CD14-positive monocyte (primary cell): Measurements from ENCODE around the gene SDF4. TPM values are rescaled to one million over a fixed set of nuclear protein-coding genes. Genes with fewer than 3 reads are reported as not detected.
A peak's percentile ranks its signal among the peaks of the same experiment; 100 is the strongest.

Source experiments
- DNase-seq, 3 donors: peaks; one replicate each; pipeline ENCODE4 v3.0.0-alpha.2; 2011 to 2022
- H2AFZ ChIP-seq: 2 replicates; pipeline ENCODE4 v1.6.0; 2012; ENCODE audit warnings: mild to moderate bottlenecking, low read depth, low read length, inconsistent platforms; ENCODE audit not compliant: insufficient read depth, poor library complexity, severe bottlenecking
- H3K27ac ChIP-seq, 2 donors: 1 replicate in 1 of 2; 2 replicates in 1 of 2; pipeline ENCODE4 v1.5.1; 2012 to 2013; ENCODE audit warnings: low read length in 2 of 2, control low read depth in 1 of 2, inconsistent platforms in 1 of 2, low read depth in 1 of 2, mild to moderate bottlenecking in 1 of 2
- H3K27me3 ChIP-seq, 2 donors: one replicate each; pipeline versions ENCODE4 v1.6.0 to v1.6.1; 2011 to 2013; ENCODE audit warnings: low read length in 2 of 2; ENCODE audit not compliant: control insufficient read depth in 2 of 2, insufficient read depth in 2 of 2
- H3K36me3 ChIP-seq, 2 donors: replicated peaks in 1 of 2; 1 replicate in 1 of 2; 2 replicates in 1 of 2; pipeline versions ENCODE4 v1.5.1 to v1.6.1; 2012 to 2013; ENCODE audit warnings: low read length in 2 of 2, control low read depth in 1 of 2, inconsistent platforms in 1 of 2, mild to moderate bottlenecking in 1 of 2; ENCODE audit not compliant: insufficient read depth in 2 of 2, control insufficient read depth in 1 of 2
- H3K4me1 ChIP-seq, 2 donors: 1 replicate in 1 of 2; 2 replicates in 1 of 2; pipeline versions ENCODE4 v1.5.1 to v1.6.1; 2012 to 2013; ENCODE audit warnings: low read length in 2 of 2, control low read depth in 1 of 2, inconsistent platforms in 1 of 2, mild to moderate bottlenecking in 1 of 2, moderate library complexity in 1 of 2; ENCODE audit not compliant: insufficient read depth in 2 of 2, control insufficient read depth in 1 of 2
- H3K4me2 ChIP-seq: replicated peaks from 2 replicates; pipeline ENCODE3; 2012; ENCODE audit warnings: low read length, moderate library complexity, mild to moderate bottlenecking; ENCODE audit not compliant: poor library complexity, severe bottlenecking; ENCODE audit errors: extremely low read depth
- H3K4me3 ChIP-seq, 3 experiments: fragments of 200-600 bp in 1 of 3; sonication (generic) in 1 of 3; replicated peaks in 1 of 3; 1 replicate in 2 of 3; 2 replicates in 1 of 3; pipeline ENCODE4 v1.5.1; 2011 to 2013; ENCODE audit warnings: low read length in 3 of 3, mild to moderate bottlenecking in 3 of 3, control low read depth in 2 of 3, low read depth in 2 of 3, inconsistent platforms in 1 of 3, moderate library complexity in 1 of 3
- H3K79me2 ChIP-seq: 2 replicates; pipeline ENCODE4 v1.6.0; 2012; ENCODE audit warnings: mild to moderate bottlenecking, control low read depth, inconsistent platforms, low read length, moderate library complexity; ENCODE audit not compliant: insufficient read depth
- H3K9ac ChIP-seq: 2 replicates; pipeline ENCODE4 v1.6.0; 2017; ENCODE audit warnings: low read length, mild to moderate bottlenecking; ENCODE audit not compliant: insufficient read depth, poor library complexity, severe bottlenecking
- H3K9me3 ChIP-seq, 2 donors: replicated peaks in 1 of 2; 1 replicate in 1 of 2; 2 replicates in 1 of 2; pipeline versions ENCODE4 v1.5.1 to v1.6.1; 2012 to 2013; ENCODE audit warnings: low read length in 2 of 2, control low read depth in 1 of 2; ENCODE audit not compliant: control insufficient read depth in 1 of 2, insufficient read depth in 1 of 2
- H4K20me1 ChIP-seq: 2 replicates; pipeline ENCODE4 v1.6.0; 2012; ENCODE audit warnings: mild to moderate bottlenecking, low read length, control low read depth, moderate library complexity; ENCODE audit not compliant: insufficient read depth
- H3K27ac Mint-ChIP-seq, 7 donors: one replicate each; pipeline ENCODE4 v1.8.0; 2020; ENCODE audit warnings: mild to moderate bottlenecking in 7 of 7, mixed read lengths in 7 of 7, moderate library complexity in 6 of 7, inconsistent platforms in 2 of 7
- H3K27me3 Mint-ChIP-seq, 3 donors: one replicate each; pipeline ENCODE4 v1.8.0; 2021 to 2022; ENCODE audit warnings: low read depth in 3 of 3, mild to moderate bottlenecking in 3 of 3, mixed read lengths in 3 of 3, moderate library complexity in 3 of 3, inconsistent platforms in 1 of 3
- H3K36me3 Mint-ChIP-seq, 2 donors: one replicate each; pipeline ENCODE4 v1.8.0; 2020; ENCODE audit warnings: mixed read lengths in 2 of 2, inconsistent platforms in 1 of 2, mild to moderate bottlenecking in 1 of 2
- H3K4me1 Mint-ChIP-seq: one replicate; pipeline ENCODE4 v1.8.0; 2020; ENCODE audit warnings: mild to moderate bottlenecking, mixed read lengths
- H3K4me3 Mint-ChIP-seq, 2 donors: one replicate each; pipeline ENCODE4 v1.8.0; 2020; ENCODE audit warnings: mild to moderate bottlenecking in 2 of 2, mixed read lengths in 2 of 2, moderate library complexity in 1 of 2
- H3K9me3 Mint-ChIP-seq, 7 donors: one replicate each; pipeline ENCODE4 v1.8.0; 2020 to 2022; ENCODE audit warnings: mixed read lengths in 7 of 7, mild to moderate bottlenecking in 6 of 7, moderate library complexity in 6 of 7, inconsistent platforms in 2 of 7
- CTCF ChIP-seq: fragments of 200-600 bp; IDR thresholded peaks from one replicate; pipeline ENCODE4 v1.8.0; 2022; ENCODE audit warnings: antibody characterized with exemption, mild to moderate bottlenecking
- WGBS: methylation state at CpG from one replicate; pipeline ENCODE4 v1.1.5; 2013; ENCODE audit warnings: missing lambda C conversion rate; ENCODE audit not compliant: insufficient coverage; 5-methylcytosine and 5-hydroxymethylcytosine counted together
- intact Hi-C, 2 donors: fragments of 100-400 bp; cut with micrococcal nuclease; formaldehyde crosslinking; loops; one replicate each; pipeline versions ENCODE4 v1.15.0 to v1.15.1; 2023
- polyA plus RNA-seq, 3 donors: library from polyadenylated mRNA; depleted of rRNA in 1 of 3; unstranded in 2 of 3; stranded (reverse) in 1 of 3; fragments of 300-500 nt in 2 of 3; fragments of >200 nt in 1 of 3; fragmentation: Illumina TruSeq in 2 of 3; gene quantifications; 1 replicate in 2 of 3; 2 replicates in 1 of 3; pipeline ENCODE4 v1.2.3, GENCODE V29; 2012 to 2021

SDF4 gene
- polyA plus RNA-seq, 3 donors, result 81.7 to 98.9 (median 89.0) TPM

DNA sequence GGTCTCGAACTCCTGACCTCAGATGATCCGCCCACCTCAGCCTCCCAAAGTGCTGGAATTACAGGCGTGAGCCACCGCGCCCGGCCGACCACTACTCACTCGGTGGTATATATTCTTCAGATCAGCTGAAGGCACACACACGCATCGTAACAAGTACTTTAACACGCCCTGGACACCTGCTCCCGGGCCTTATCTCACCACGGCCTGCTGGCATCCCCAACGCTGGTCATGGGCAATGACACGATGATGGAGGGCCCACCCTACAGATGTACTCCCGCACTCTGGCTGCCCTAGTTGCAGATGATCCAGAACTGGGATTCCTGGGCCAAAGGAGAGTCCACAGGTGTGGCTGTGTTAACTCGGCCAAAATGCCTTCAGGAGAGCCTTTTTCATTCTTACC, 30.3 kb upstream of the SDF4 start:
- H3K36me3 ChIP-seq, result peaks cover 61 to 87% of the 10 kb centered on the region in 2 donors
- Mint-ChIP-seq H3K27me3 (peaks cover 0 to 2% (median 0%) of the 10 kb centered on the region in 3 donors), H3K36me3 (peaks cover 57 to 82% of the 10 kb centered on the region in 2 donors), H3K27ac (no peak overlapping the region), H3K4me1 (peaks cover 22% of the 10 kb centered on the region), H3K4me3 (no peak overlapping the region), H3K9me3 (peaks cover 0 to 2% (median 0%) of the 10 kb centered on the region in 7 donors)
- H3K9me3 ChIP-seq, result no peaks in the 10 kb centered on the region
- no peak for TF ChIP-seq CTCF
- intact Hi-C loops, result no loop called here
- DNase-seq, result no peak
- H3K9ac ChIP-seq, result no peak overlapping the region
- H3K4me1 ChIP-seq, result peaks cover 15 to 18% of the 10 kb centered on the region in 2 donors
- no peaks in the 10 kb centered on the region for H3K27me3 ChIP-seq
- peaks cover 28% of the 10 kb centered on the region for H3K79me2 ChIP-seq
- H2AFZ ChIP-seq, result no peak overlapping the region
- H3K27ac ChIP-seq, result no peak overlapping the region
- H4K20me1 ChIP-seq, result peaks cover 89% of the 10 kb centered on the region
- 97% methylated on average over 15 of the region's 17 CpGs for WGBS
- no peak overlapping the region for H3K4me2 ChIP-seq
- H3K4me3 ChIP-seq, result no peak overlapping the region

DNA sequence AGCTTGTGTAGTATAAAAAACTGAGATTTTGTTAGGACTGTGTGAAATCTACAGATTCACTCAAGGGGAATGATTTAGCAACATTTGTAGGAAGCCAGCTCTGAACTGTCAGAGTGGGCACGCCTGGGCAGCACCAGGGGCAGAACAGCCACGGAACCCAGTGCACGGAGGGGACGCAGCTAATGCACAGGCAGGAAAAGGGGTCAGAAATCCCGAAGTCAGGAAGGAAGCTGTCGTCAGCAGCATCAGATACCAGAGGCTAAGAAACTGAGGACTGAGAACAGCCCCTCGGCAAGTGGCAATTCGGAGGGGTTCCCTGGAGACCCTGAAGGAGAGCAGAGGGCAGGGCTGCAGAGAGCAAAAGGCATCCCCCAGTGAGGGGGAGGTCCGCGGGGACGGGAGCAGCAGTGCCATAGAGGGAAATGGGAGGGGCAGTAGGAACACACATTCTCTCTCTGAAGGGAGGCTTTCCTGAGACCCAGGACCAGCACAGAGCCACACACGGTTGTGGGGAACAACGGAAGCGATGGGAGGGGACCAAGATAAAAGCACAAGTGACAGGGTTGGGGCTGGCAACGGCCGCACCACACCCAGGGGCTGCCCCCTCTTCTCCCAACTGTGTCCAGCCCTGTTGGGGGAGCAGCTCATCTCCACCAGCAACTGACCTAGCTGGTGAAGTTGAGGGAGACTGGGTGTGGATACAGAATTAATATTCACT, 29.2 kb upstream of the SDF4 start:
- Histone ChIP-seq H3K4me3 (no peak overlapping the region), H3K27me3 (no peaks in the 10 kb centered on the region), H3K9me3 (no peaks in the 10 kb centered on the region), H3K79me2 (peaks cover 25% of the 10 kb centered on the region), H3K27ac (peak overlapping the region; percentile 42 to 66), H3K9ac (no peak overlapping the region), H3K4me1 (peaks cover 15 to 18% of the 10 kb centered on the region in 2 donors), H4K20me1 (peaks cover 94% of the 10 kb centered on the region), H3K4me2 (peak overlapping the region; percentile 1), H3K36me3 (peaks cover 62 to 91% of the 10 kb centered on the region in 2 donors), H2AFZ (no peak overlapping the region)
- Mint-ChIP-seq H3K9me3 (peaks cover 0 to 2% (median 0%) of the 10 kb centered on the region in 7 donors), H3K36me3 (peaks cover 62 to 86% of the 10 kb centered on the region in 2 donors), H3K27me3 (peaks cover 0 to 2% (median 0%) of the 10 kb centered on the region in 3 donors), H3K27ac (peak overlapping the region; percentile 63 to 88 (median 83)), H3K4me3 (peak overlapping the region in 1 of 2 donors; percentile 30), H3K4me1 (peaks cover 22% of the 10 kb centered on the region)
- intact Hi-C loops, result no loop called here
- TF ChIP-seq CTCF, result no peak
- 54% methylated on average over 12 of the region's 16 CpGs for WGBS
- no peak for DNase-seq
